WTC11 (cell line): ENCODE results near the gene TSGA10. TPM values are rescaled to one million over a fixed set of nuclear protein-coding genes. Genes with fewer than 3 reads are reported as not detected.

Experiments
- ATAC-seq: fragments of 200-7000 bp; cut with Tn5 transposase; 2 replicates; pipeline ENCODE4 v1.10.0; 2021; ENCODE audit warnings: mild to moderate bottlenecking, moderate library complexity
- CTCF ChIA-PET: fragments of 300-600 bp; sonication (Branson Sonifier 250); formaldehyde crosslinking; loops from one replicate; lab custom pipeline; 2021; ENCODE audit warnings: antibody characterized with exemption; lab: Charles Lee
- POLR2A ChIA-PET: fragments of 350-600 bp; sonication (Branson Sonifier 250); formaldehyde crosslinking; loops from one replicate; lab custom pipeline; 2021; ENCODE audit warnings: antibody characterized with exemption; lab: Charles Lee
- DNase-seq: peaks from one replicate; pipeline ENCODE4 v3.0.0; 2021; ENCODE audit warnings: low spot score
- H3K27ac Mint-ChIP-seq: 2 replicates; pipeline ENCODE4 v1.8.0; 2021; ENCODE audit warnings: mixed read lengths
- H3K27me3 Mint-ChIP-seq: 2 replicates; pipeline ENCODE4 v1.8.0; 2021; ENCODE audit warnings: low read depth, mild to moderate bottlenecking, moderate library complexity, mixed read lengths
- H3K36me3 Mint-ChIP-seq: 2 replicates; pipeline ENCODE4 v1.8.0; 2021; ENCODE audit warnings: mixed read lengths
- H3K4me1 Mint-ChIP-seq: 2 replicates; pipeline ENCODE4 v1.8.0; 2022; ENCODE audit warnings: mixed read lengths
- H3K4me3 Mint-ChIP-seq: 2 replicates; pipeline ENCODE4 v1.8.0; 2021; ENCODE audit warnings: mild to moderate bottlenecking, moderate library complexity, mixed read lengths
- H3K9me3 Mint-ChIP-seq: 2 replicates; pipeline ENCODE4 v1.8.0; 2021; ENCODE audit warnings: mixed read lengths
- CBFB ChIP-seq: sonication (generic); formaldehyde crosslinking; IDR thresholded peaks from 2 replicates; pipeline ENCODE4 v1.8.1; 2022; ENCODE audit warnings: mild to moderate bottlenecking, low read depth, missing genetic modification reagents
- CREB1 ChIP-seq: sonication (generic); formaldehyde crosslinking; IDR thresholded peaks from 2 replicates; pipeline ENCODE4 v1.8.0; 2023; ENCODE audit warnings: mild to moderate bottlenecking, missing genetic modification reagents
- CREM ChIP-seq: sonication (generic); formaldehyde crosslinking; IDR thresholded peaks from 2 replicates; pipeline ENCODE4 v1.8.1; 2022; ENCODE audit warnings: mild to moderate bottlenecking, missing genetic modification reagents, moderate library complexity
- ELF4 ChIP-seq: sonication (generic); formaldehyde crosslinking; IDR thresholded peaks from 2 replicates; pipeline ENCODE4 v1.8.1; 2022; ENCODE audit warnings: low read depth, mild to moderate bottlenecking, moderate library complexity, missing genetic modification reagents
- SOX15 ChIP-seq: fragments of 250-450 bp; sonication (Bioruptor Pico); IDR thresholded peaks from 2 replicates; pipeline ENCODE4 v1.9.0; 2021; ENCODE audit warnings: mild to moderate bottlenecking
- SP1 ChIP-seq: sonication (generic); formaldehyde crosslinking; conservative IDR thresholded peaks from 2 replicates; pipeline ENCODE4 v1.8.1; 2022; ENCODE audit warnings: missing genetic modification reagents
- TP53 ChIP-seq: sonication (generic); formaldehyde crosslinking; IDR thresholded peaks from 2 replicates; pipeline ENCODE4 v1.8.1; 2023; ENCODE audit warnings: mild to moderate bottlenecking, missing genetic modification reagents
- ZBTB21 ChIP-seq: sonication (generic); formaldehyde crosslinking; IDR thresholded peaks from 2 replicates; pipeline ENCODE4 v1.8.1; 2023; ENCODE audit warnings: mild to moderate bottlenecking, missing genetic modification reagents, borderline replicate concordance
- ZNF317 ChIP-seq: sonication (generic); formaldehyde crosslinking; IDR thresholded peaks from 2 replicates; pipeline ENCODE4 v1.8.1; 2023; ENCODE audit warnings: low read depth, mild to moderate bottlenecking, moderate library complexity, missing genetic modification reagents, borderline replicate concordance
- total RNA-seq: library from RNA; stranded (reverse); gene quantifications from 3 replicates; pipeline ENCODE4 v1.2.3, GENCODE V29; 2021
- TF ChIP-seq, protein P1 (sequence below): fragments of 250-450 bp; sonication (Bioruptor Pico); IDR thresholded peaks from 2 replicates; pipeline ENCODE4 v1.8.0; 2021; ENCODE audit warnings: mild to moderate bottlenecking
- TF ChIP-seq, protein P2 (sequence below): sonication (generic); formaldehyde crosslinking; IDR thresholded peaks from 2 replicates; pipeline ENCODE4 v1.8.0; 2023; ENCODE audit warnings: missing genetic modification reagents, mild to moderate bottlenecking, borderline replicate concordance
- TF ChIP-seq, protein P3 (sequence below): fragments of 250-450 bp; sonication (Bioruptor Pico); IDR thresholded peaks from 2 replicates; pipeline ENCODE4 v2.1.2; 2022; ENCODE audit warnings: mild to moderate bottlenecking, moderate library complexity
- TF ChIP-seq, protein P4 (sequence below): sonication (generic); formaldehyde crosslinking; IDR thresholded peaks from 2 replicates; pipeline ENCODE4 v1.8.1; 2022; ENCODE audit warnings: mild to moderate bottlenecking, moderate library complexity, missing genetic modification reagents
- TF ChIP-seq, protein P5 (sequence below): fragments of 250-450 bp; sonication (Bioruptor Pico); conservative IDR thresholded peaks from 2 replicates; pipeline ENCODE4 v1.9.0; 2021; ENCODE audit warnings: mild to moderate bottlenecking
- TF ChIP-seq, protein P6 (sequence below): sonication (generic); formaldehyde crosslinking; IDR thresholded peaks from 2 replicates; pipeline ENCODE4 v1.8.0; 2022; ENCODE audit warnings: missing genetic modification reagents
- TF ChIP-seq, protein P7 (sequence below): sonication (generic); formaldehyde crosslinking; IDR thresholded peaks from 2 replicates; pipeline ENCODE4 v1.8.0; 2023; ENCODE audit warnings: missing genetic modification reagents

The TSGA10 gene
- total RNA-seq, 1 experiment from 2014 or later = 9.1 TPM

DNA sequence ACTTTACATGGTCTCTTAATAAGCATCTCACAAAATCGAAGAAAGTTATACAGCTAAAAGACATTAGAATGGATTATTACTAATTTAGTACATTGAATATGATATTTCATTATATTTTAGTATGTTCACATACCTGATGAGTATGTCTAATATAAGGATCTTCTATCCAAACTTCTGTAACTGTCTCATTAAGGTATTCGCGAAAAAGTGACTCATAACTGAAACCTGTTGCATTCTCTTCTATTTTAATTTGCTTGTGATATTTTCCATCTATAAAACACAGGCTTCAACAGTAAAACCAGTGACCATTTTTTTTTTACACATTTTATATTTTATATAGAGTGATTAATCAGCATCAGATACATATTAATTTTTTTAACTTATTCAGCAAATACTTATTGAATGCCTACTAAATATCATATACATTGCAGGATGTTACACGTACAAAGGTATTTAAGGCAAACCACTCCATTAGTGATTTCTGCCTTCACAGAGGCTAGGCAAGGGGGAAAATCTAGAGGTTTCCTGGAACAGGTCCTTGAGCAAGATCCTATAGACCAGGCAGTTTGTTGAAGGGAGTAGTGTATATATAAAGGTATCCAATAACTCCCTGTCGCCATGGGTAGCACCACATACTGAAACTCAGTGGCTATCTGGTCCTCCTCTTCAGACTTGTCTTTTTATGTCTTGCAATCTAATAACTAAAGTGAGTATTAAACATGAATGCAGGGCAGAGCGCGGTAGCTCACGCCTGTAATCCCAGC is 16.8 kb upstream of the TSGA10 start:
- no peaks in the 10 kb centered on the region for H3K4me1 Mint-ChIP-seq
- TF ChIP-seq ZNF317 (no peak), ZBTB21 (CRISPR knock-in tag) (no peak), CBFB (no peak), SP1 (CRISPR knock-in tag) (no peak), ELF4 (CRISPR knock-in tag) (no peak), TP53 (no peak), CREB1 (CRISPR knock-in tag) (no peak), SOX15 (CRISPR knock-in tag) (no peak), CREM (CRISPR knock-in tag) (no peak)
- TF ChIP-seq, protein P1, sequence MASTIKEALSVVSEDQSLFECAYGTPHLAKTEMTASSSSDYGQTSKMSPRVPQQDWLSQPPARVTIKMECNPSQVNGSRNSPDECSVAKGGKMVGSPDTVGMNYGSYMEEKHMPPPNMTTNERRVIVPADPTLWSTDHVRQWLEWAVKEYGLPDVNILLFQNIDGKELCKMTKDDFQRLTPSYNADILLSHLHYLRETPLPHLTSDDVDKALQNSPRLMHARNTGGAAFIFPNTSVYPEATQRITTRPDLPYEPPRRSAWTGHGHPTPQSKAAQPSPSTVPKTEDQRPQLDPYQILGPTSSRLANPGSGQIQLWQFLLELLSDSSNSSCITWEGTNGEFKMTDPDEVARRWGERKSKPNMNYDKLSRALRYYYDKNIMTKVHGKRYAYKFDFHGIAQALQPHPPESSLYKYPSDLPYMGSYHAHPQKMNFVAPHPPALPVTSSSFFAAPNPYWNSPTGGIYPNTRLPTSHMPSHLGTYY (CRISPR knock-in tag) = no peak
- TF ChIP-seq, protein P2, sequence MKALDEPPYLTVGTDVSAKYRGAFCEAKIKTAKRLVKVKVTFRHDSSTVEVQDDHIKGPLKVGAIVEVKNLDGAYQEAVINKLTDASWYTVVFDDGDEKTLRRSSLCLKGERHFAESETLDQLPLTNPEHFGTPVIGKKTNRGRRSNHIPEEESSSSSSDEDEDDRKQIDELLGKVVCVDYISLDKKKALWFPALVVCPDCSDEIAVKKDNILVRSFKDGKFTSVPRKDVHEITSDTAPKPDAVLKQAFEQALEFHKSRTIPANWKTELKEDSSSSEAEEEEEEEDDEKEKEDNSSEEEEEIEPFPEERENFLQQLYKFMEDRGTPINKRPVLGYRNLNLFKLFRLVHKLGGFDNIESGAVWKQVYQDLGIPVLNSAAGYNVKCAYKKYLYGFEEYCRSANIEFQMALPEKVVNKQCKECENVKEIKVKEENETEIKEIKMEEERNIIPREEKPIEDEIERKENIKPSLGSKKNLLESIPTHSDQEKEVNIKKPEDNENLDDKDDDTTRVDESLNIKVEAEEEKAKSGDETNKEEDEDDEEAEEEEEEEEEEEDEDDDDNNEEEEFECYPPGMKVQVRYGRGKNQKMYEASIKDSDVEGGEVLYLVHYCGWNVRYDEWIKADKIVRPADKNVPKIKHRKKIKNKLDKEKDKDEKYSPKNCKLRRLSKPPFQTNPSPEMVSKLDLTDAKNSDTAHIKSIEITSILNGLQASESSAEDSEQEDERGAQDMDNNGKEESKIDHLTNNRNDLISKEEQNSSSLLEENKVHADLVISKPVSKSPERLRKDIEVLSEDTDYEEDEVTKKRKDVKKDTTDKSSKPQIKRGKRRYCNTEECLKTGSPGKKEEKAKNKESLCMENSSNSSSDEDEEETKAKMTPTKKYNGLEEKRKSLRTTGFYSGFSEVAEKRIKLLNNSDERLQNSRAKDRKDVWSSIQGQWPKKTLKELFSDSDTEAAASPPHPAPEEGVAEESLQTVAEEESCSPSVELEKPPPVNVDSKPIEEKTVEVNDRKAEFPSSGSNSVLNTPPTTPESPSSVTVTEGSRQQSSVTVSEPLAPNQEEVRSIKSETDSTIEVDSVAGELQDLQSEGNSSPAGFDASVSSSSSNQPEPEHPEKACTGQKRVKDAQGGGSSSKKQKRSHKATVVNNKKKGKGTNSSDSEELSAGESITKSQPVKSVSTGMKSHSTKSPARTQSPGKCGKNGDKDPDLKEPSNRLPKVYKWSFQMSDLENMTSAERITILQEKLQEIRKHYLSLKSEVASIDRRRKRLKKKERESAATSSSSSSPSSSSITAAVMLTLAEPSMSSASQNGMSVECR (CRISPR knock-in tag) = no peak
- TF ChIP-seq, protein P3, sequence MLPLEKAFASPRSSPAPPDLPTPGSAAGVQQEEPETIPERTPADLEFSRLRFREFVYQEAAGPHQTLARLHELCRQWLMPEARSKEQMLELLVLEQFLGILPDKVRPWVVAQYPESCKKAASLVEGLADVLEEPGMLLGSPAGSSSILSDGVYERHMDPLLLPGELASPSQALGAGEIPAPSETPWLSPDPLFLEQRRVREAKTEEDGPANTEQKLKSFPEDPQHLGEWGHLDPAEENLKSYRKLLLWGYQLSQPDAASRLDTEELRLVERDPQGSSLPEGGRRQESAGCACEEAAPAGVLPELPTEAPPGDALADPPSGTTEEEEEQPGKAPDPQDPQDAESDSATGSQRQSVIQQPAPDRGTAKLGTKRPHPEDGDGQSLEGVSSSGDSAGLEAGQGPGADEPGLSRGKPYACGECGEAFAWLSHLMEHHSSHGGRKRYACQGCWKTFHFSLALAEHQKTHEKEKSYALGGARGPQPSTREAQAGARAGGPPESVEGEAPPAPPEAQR = no peak
- TF ChIP-seq, protein P4, sequence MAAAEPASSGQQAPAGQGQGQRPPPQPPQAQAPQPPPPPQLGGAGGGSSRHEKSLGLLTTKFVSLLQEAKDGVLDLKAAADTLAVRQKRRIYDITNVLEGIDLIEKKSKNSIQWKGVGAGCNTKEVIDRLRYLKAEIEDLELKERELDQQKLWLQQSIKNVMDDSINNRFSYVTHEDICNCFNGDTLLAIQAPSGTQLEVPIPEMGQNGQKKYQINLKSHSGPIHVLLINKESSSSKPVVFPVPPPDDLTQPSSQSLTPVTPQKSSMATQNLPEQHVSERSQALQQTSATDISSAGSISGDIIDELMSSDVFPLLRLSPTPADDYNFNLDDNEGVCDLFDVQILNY = no peak
- TF ChIP-seq, protein P5, sequence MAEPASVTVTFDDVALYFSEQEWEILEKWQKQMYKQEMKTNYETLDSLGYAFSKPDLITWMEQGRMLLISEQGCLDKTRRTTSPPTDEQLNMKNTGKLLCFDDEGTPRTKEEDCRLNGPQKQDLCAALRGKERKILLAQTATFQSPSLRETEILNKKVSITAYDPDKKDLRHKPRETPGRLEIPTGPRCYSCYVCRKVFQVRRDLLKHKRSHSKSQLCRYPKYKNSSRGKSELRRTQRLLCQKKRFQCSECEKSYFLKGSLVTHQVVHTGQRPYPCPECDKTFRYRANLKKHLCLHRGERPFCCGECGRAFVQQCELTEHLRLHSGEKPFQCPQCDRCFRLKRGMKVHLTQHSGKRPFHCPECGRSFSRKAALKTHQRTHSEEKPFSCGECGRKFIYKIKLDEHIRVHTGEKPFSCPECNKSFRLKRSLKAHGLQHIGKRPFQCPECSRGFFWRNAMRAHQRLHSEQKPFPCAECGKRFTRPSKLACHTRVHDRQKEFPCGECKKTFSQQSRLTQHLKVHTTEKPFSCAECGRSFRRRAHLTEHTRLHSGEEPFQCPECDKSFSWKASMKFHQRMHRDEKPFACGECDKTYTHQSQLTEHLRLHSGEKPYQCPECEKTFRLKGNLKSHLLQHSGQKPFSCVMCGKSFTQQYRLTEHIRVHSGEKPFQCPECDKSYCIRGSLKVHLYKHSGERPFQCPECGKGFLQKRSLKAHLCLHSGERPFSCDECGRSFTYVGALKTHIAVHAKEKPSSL (CRISPR knock-in tag) = no peak
- TF ChIP-seq, protein P6, sequence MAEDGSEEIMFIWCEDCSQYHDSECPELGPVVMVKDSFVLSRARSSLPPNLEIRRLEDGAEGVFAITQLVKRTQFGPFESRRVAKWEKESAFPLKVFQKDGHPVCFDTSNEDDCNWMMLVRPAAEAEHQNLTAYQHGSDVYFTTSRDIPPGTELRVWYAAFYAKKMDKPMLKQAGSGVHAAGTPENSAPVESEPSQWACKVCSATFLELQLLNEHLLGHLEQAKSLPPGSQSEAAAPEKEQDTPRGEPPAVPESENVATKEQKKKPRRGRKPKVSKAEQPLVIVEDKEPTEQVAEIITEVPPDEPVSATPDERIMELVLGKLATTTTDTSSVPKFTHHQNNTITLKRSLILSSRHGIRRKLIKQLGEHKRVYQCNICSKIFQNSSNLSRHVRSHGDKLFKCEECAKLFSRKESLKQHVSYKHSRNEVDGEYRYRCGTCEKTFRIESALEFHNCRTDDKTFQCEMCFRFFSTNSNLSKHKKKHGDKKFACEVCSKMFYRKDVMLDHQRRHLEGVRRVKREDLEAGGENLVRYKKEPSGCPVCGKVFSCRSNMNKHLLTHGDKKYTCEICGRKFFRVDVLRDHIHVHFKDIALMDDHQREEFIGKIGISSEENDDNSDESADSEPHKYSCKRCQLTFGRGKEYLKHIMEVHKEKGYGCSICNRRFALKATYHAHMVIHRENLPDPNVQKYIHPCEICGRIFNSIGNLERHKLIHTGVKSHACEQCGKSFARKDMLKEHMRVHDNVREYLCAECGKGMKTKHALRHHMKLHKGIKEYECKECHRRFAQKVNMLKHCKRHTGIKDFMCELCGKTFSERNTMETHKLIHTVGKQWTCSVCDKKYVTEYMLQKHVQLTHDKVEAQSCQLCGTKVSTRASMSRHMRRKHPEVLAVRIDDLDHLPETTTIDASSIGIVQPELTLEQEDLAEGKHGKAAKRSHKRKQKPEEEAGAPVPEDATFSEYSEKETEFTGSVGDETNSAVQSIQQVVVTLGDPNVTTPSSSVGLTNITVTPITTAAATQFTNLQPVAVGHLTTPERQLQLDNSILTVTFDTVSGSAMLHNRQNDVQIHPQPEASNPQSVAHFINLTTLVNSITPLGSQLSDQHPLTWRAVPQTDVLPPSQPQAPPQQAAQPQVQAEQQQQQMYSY (CRISPR knock-in tag) = no peak
- TF ChIP-seq, protein P7, sequence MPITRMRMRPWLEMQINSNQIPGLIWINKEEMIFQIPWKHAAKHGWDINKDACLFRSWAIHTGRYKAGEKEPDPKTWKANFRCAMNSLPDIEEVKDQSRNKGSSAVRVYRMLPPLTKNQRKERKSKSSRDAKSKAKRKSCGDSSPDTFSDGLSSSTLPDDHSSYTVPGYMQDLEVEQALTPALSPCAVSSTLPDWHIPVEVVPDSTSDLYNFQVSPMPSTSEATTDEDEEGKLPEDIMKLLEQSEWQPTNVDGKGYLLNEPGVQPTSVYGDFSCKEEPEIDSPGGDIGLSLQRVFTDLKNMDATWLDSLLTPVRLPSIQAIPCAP = no peak
- TF ChIP-seq, all 79 proteins: peak for 0
- peaks cover 23% of the 10 kb centered on the region for H3K36me3 Mint-ChIP-seq
- POLR2A ChIA-PET = no interaction called here
- no peak overlapping the region for H3K4me3 Mint-ChIP-seq
- no peaks in the 10 kb centered on the region for H3K27me3 Mint-ChIP-seq
- DNase-seq (no peak), ATAC-seq (no peak)
- CTCF ChIA-PET = no interaction called here
- no peak overlapping the region for H3K27ac Mint-ChIP-seq
- no peaks in the 10 kb centered on the region for H3K9me3 Mint-ChIP-seq
